Measurements from ENCODE around the gene CFAP221. TPM values are rescaled to one million over a fixed set of nuclear protein-coding genes. Genes with fewer than 3 reads are reported as not detected.

The CFAP221 gene
- total and polyA plus RNA-seq, 9 donors = 0.24 to 23.4 (median 2.4) TPM

- H3K36me3 ChIP-seq = no peaks in the 10 kb centered on the region
- no peak overlapping the region for H3K4me3 ChIP-seq
- H3K27me3 ChIP-seq = no peaks in the 10 kb centered on the region
- no peaks in the 10 kb centered on the region for H3K4me1 ChIP-seq (ENCODE audit: insufficient read depth)
- no peak overlapping the region for H3K27ac ChIP-seq
- 94 to 97% (median 96%) methylated on average over 1 of the region's 1 CpG for WGBS, 3 donors
- intact Hi-C loops (cut with DNase I) = no loop called here
- no peak for DNase-seq
- H3K9me3 ChIP-seq = no peaks in the 10 kb centered on the region
- TF ChIP-seq POLR2A (IDR thresholded peaks at IDR 0.05) = no peak
- TF ChIP-seq, protein P1, sequence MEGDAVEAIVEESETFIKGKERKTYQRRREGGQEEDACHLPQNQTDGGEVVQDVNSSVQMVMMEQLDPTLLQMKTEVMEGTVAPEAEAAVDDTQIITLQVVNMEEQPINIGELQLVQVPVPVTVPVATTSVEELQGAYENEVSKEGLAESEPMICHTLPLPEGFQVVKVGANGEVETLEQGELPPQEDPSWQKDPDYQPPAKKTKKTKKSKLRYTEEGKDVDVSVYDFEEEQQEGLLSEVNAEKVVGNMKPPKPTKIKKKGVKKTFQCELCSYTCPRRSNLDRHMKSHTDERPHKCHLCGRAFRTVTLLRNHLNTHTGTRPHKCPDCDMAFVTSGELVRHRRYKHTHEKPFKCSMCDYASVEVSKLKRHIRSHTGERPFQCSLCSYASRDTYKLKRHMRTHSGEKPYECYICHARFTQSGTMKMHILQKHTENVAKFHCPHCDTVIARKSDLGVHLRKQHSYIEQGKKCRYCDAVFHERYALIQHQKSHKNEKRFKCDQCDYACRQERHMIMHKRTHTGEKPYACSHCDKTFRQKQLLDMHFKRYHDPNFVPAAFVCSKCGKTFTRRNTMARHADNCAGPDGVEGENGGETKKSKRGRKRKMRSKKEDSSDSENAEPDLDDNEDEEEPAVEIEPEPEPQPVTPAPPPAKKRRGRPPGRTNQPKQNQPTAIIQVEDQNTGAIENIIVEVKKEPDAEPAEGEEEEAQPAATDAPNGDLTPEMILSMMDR (IDR thresholded peaks at IDR 0.05) = no peak
- no peak for TF ChIP-seq EP300 (IDR thresholded peaks at IDR 0.05)
Measured at GRCh38 chr2:119550856-119551255, 6.6 kb downstream of the CFAP221 start.

DNA sequence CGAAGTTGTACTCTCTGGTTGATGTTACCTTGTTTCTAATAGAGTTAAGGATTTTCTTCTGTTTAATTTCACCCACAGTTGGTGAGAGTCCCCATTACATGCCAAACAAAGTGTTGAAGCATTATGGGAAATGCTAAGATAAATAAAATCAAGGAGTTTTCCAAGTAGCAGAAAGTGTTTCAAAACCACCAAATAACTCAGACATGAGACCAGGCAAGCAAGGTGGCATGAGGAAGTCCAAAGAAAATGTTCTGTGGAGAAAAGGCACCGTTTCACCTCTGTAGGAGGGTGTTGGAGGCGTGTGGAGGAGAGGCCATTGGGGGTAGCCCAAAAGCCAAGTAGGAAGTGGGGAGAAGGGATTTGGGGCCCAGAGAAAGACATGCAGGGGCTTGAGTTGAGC is 8.7 kb downstream of the CFAP221 start:
- Histone ChIP-seq H3K27ac (no peak overlapping the region), H3K27me3 (no peaks in the 10 kb centered on the region), H3K4me1 (ENCODE audit: insufficient read depth) (no peaks in the 10 kb centered on the region), H3K36me3 (no peaks in the 10 kb centered on the region), H3K4me3 (no peak overlapping the region), H3K9me3 (no peaks in the 10 kb centered on the region)
- WGBS, 3 donors = 78 to 88% (median 81%) methylated on average over 3 of the region's 3 CpGs
- intact Hi-C loops (cut with DNase I) = no loop called here
- no peak for TF ChIP-seq POLR2A (IDR thresholded peaks at IDR 0.05)
- DNase-seq = no peak

- DNase-seq = no peak
- WGBS, 3 donors = 76 to 82% (median 81%) methylated on average over 7 of the region's 7 CpGs
- Histone ChIP-seq H3K27me3 (no peaks in the 10 kb centered on the region), H3K4me1 (ENCODE audit: insufficient read depth) (no peaks in the 10 kb centered on the region), H3K4me3 (no peak overlapping the region), H3K9me3 (no peaks in the 10 kb centered on the region), H3K36me3 (no peaks in the 10 kb centered on the region), H3K27ac (no peak overlapping the region)
- intact Hi-C loops (cut with DNase I) = no loop called here
- TF ChIP-seq, protein P1 (IDR thresholded peaks at IDR 0.05) = no peak
- no peak for TF ChIP-seq EP300 (IDR thresholded peaks at IDR 0.05)
Measured at GRCh38 chr2:119553687-119554344, 9.6 kb downstream of the CFAP221 start.

GRCh38 chr2:119565481-119565880 is 21.2 kb downstream of the CFAP221 start:
- DNase-seq = no peak
- no peaks in the 10 kb centered on the region for H3K9me3 ChIP-seq
- H3K4me1 ChIP-seq (ENCODE audit: insufficient read depth) = no peaks in the 10 kb centered on the region
- H3K27ac ChIP-seq = no peak overlapping the region
- TF ChIP-seq EP300 (IDR thresholded peaks at IDR 0.05) (no peak), POLR2A (IDR thresholded peaks at IDR 0.05) (no peak)
- TF ChIP-seq, protein P1 (IDR thresholded peaks at IDR 0.05) = no peak
- H3K27me3 ChIP-seq = no peaks in the 10 kb centered on the region
- H3K4me3 ChIP-seq = no peak overlapping the region
- intact Hi-C loops (cut with DNase I) = no loop called here
- no peaks in the 10 kb centered on the region for H3K36me3 ChIP-seq
- 67 to 77% (median 71%) methylated on average over 2 of the region's 2 CpGs for WGBS, 3 donors

GRCh38 chr2:119567292-119567691 is 23.0 kb downstream of the CFAP221 start:
- Histone ChIP-seq H3K27ac (no peak overlapping the region), H3K9me3 (no peaks in the 10 kb centered on the region), H3K4me3 (no peak overlapping the region), H3K4me1 (ENCODE audit: insufficient read depth) (no peaks in the 10 kb centered on the region), H3K36me3 (no peaks in the 10 kb centered on the region), H3K27me3 (no peaks in the 10 kb centered on the region)
- TF ChIP-seq EP300 (IDR thresholded peaks at IDR 0.05) = no peak
- TF ChIP-seq, protein P1 (IDR thresholded peaks at IDR 0.05) = no peak
- no peak for TF ChIP-seq POLR2A (IDR thresholded peaks at IDR 0.05)
- DNase-seq = no peak
- intact Hi-C loops (cut with DNase I) = no loop called here
